Right lobe of liver (tissue), 6 donors: ENCODE results near the gene SETBP1. TPM values are rescaled to one million over a fixed set of nuclear protein-coding genes. Genes with fewer than 3 reads are reported as not detected.
A peak's percentile ranks its signal among the peaks of the same experiment; 100 is the strongest.

ENCODE experiments used
- ATAC-seq, 4 donors: fragments of 200-7000 bp; cut with Tn5 transposase; one replicate each; pipeline ENCODE4 v1.9.1; 2020; ENCODE audit warnings: mild to moderate bottlenecking in 4 of 4, moderate library complexity in 4 of 4
- DNase-seq, 3 donors: peaks; one replicate each; pipeline ENCODE4 v3.0.0-alpha.2; 2020
- H3K27ac ChIP-seq, 3 donors: fragments of 200-600 bp; one replicate each; pipeline ENCODE4 v1.8.0; 2022
- H3K27me3 ChIP-seq, 2 donors: fragments of 200-600 bp; one replicate each; pipeline ENCODE4 v1.8.0; 2022
- H3K36me3 ChIP-seq, 4 donors: fragments of 200-600 bp; sonication (generic) in 1 of 4; one replicate each; pipeline versions ENCODE4 v1.5.1 to v1.8.0; 2017 to 2022; ENCODE audit warnings: control low read depth in 1 of 4
- H3K4me1 ChIP-seq, 4 donors: fragments of 200-600 bp; sonication (generic) in 1 of 4; one replicate each; pipeline versions ENCODE4 v1.5.1 to v1.8.0; 2017 to 2022; ENCODE audit warnings: control low read depth in 1 of 4
- H3K4me3 ChIP-seq, 3 donors: fragments of 200-600 bp; one replicate each; pipeline ENCODE4 v1.8.0; 2022
- H3K9me3 ChIP-seq, 4 donors: fragments of 200-600 bp; sonication (generic) in 1 of 4; one replicate each; pipeline versions ENCODE4 v1.5.1 to v1.8.0; 2017 to 2022; ENCODE audit warnings: control low read depth in 1 of 4
- POLR2A ChIP-seq: fragments of 450-650 bp; IDR thresholded peaks from one replicate; pipeline ENCODE4 v1.6.1; 2017; ENCODE audit warnings: antibody characterized with exemption, mild to moderate bottlenecking
- WGBS: methylation state at CpG from one replicate; pipeline ENCODE4 v1.1.6; 2018; ENCODE audit warnings: low coverage, low lambda C conversion rate; ENCODE audit not compliant: insufficient coverage; ENCODE audit errors: missing lambda C conversion rate; 5-methylcytosine and 5-hydroxymethylcytosine counted together
- intact Hi-C, 2 donors: fragments of 100-400 bp; cut with DNase I; formaldehyde crosslinking; loops; one replicate each; pipeline versions ENCODE4 v1.11.2 to v1.14.1; 2022
- total RNA-seq, 6 experiments: library from RNA; depleted of rRNA in 2 of 6; stranded (reverse); fragments of >200 nt in 2 of 6; fragmentation: NEBNext Ultra II Directional in 3 of 6; extraction: Animal tissue kit (Norgen Biotek cat#: 25700) in 3 of 6; gene quantifications; one replicate each; pipeline versions ENCODE4 v1.1.0 to v1.2.4, GENCODE V29; 2016 to 2023
- TF ChIP-seq, protein P1 (sequence below), 4 donors: fragments of 200-600 bp in 3 of 4; fragments of 450-650 bp in 1 of 4; IDR thresholded peaks; one replicate each; pipeline versions ENCODE4 v1.5.1 to v1.8.0; 2016 to 2022; ENCODE audit warnings: antibody characterized with exemption in 4 of 4, mild to moderate bottlenecking in 2 of 4
- donor health status: DM: no; HTN: yes; CAD: no.
- donor health status: DM: no; HTN: no; CAD: no.
- donor health status: DM: no; HTN: no; CAD: no.
- donor health status: DM: no; HTN: yes; CAD: no.
- donor health status: DM: no; HTN: yes; CAD: no.

SETBP1 gene
- total RNA-seq, 6 experiments from 2014 or later = 14.3 to 29.1 (median 16.6) TPM

DNA sequence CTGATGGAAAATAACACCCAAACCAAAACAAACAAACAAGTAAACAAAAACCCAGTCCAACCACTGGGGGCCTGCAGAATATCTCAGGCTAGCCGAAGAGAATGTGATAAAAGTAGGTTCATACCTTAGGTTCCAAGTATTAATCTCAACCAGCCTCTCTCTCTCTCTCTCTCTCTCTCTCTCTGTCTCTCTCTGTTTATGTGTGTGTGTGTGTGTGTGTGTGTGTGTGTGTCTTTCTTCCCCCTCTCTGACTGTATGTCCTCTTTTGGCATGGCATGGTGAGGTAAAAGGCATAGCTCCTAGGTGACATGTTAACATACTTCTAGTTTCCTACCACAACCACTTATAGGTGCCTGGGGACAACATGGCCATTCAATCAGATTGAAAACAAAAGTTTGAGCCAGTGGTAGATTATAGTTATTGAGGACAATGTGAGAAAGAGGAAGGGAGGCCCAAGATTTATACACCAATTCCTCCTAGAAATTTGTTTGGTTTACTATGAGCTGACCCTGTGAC is 93.0 kb downstream of the SETBP1 start:
- Histone ChIP-seq H3K36me3 (no peaks in the 10 kb centered on the region), H3K27me3 (no peaks in the 10 kb centered on the region), H3K4me1 (peaks cover 0 to 37% (median 14%) of the 10 kb centered on the region in 4 donors), H3K4me3 (no peak overlapping the region), H3K9me3 (no peaks in the 10 kb centered on the region), H3K27ac (no peak overlapping the region)
- no peak for TF ChIP-seq POLR2A
- TF ChIP-seq, protein P1, sequence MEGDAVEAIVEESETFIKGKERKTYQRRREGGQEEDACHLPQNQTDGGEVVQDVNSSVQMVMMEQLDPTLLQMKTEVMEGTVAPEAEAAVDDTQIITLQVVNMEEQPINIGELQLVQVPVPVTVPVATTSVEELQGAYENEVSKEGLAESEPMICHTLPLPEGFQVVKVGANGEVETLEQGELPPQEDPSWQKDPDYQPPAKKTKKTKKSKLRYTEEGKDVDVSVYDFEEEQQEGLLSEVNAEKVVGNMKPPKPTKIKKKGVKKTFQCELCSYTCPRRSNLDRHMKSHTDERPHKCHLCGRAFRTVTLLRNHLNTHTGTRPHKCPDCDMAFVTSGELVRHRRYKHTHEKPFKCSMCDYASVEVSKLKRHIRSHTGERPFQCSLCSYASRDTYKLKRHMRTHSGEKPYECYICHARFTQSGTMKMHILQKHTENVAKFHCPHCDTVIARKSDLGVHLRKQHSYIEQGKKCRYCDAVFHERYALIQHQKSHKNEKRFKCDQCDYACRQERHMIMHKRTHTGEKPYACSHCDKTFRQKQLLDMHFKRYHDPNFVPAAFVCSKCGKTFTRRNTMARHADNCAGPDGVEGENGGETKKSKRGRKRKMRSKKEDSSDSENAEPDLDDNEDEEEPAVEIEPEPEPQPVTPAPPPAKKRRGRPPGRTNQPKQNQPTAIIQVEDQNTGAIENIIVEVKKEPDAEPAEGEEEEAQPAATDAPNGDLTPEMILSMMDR (IDR thresholded peaks at IDR 0.05) = no peak
- intact Hi-C loops = no loop called here
- no peak for ATAC-seq
- DNase-seq = no peak
- WGBS = 80% methylated on average over 1 of the region's 1 CpG

DNA sequence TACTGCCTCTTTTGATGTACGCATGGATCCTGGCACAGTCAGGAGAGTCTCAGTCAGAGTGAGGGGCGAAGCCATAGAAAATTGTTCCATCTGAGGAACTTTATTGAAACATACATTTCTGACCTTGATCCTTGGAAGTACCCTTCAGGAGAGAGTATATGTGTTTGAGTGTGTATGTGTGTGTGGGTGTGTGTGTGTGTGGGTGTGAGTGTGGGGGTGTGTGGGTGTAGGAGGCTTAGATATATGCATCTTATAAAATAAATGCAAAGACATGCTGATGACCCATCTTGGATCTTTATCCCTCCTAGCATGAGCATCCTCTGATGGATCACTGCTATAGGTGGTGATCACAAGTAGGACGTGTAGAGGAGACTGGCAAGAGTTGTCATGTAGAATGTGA is 93.5 kb downstream of the SETBP1 start:
- Histone ChIP-seq H3K27ac (no peak overlapping the region), H3K9me3 (no peaks in the 10 kb centered on the region), H3K36me3 (no peaks in the 10 kb centered on the region), H3K4me3 (no peak overlapping the region), H3K27me3 (no peaks in the 10 kb centered on the region), H3K4me1 (peaks cover 0 to 37% (median 14%) of the 10 kb centered on the region in 4 donors)
- no peak for DNase-seq
- no peak for ATAC-seq
- TF ChIP-seq, protein P1 (IDR thresholded peaks at IDR 0.05) = no peak
- no peak for TF ChIP-seq POLR2A
- 81% methylated on average over 3 of the region's 3 CpGs for WGBS
- intact Hi-C loops = no loop called here

DNA sequence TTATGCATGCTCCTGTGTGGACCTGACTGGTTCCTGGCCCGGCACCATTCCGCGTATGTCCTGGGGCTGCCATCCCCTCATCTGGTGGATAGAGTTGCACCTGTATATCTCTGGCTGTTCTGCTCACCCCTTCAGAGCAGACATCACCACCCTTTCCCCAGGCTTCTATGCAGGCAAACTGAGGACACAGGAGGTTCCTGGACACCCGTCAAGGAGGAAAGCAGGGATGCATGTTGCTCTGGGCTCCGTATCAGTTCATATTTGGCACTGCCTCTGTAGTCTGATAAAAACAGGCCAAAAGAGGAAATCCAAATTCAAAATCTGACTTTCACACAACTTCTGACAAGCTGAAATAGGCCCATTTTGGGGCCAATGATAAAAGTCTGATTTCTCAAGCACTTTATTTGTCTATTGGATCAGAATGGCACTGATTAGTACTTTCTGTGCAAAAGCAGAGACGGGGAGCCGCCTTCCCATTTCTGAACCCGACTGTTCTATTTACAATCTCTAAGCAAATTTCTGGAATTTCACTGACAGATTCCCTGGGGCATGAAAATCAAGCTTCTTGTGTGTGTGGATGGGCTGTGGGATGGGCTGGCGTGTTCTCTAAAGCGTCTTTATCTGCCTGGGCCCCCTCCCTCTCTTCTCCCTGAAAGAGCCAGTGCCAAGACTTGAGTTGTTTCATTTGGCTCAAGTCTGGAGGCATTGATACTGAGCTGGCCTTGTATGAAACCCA is 96.9 kb downstream of the SETBP1 start:
- H3K4me1 ChIP-seq = peaks cover 0 to 15% (median 5%) of the 10 kb centered on the region in 4 donors
- TF ChIP-seq POLR2A = no peak
- TF ChIP-seq, protein P1 (IDR thresholded peaks at IDR 0.05) = no peak
- H3K36me3 ChIP-seq = no peaks in the 10 kb centered on the region
- peak overlapping the region in 1 of 3 donors; percentile 30 for H3K27ac ChIP-seq
- H3K4me3 ChIP-seq = no peak overlapping the region
- DNase-seq = no peak
- intact Hi-C loops = no loop called here
- WGBS = 33% methylated on average over 7 of the region's 10 CpGs
- H3K9me3 ChIP-seq = no peaks in the 10 kb centered on the region
- no peaks in the 10 kb centered on the region for H3K27me3 ChIP-seq
- peak; percentile 19 to 58 (median 42) for ATAC-seq

DNA sequence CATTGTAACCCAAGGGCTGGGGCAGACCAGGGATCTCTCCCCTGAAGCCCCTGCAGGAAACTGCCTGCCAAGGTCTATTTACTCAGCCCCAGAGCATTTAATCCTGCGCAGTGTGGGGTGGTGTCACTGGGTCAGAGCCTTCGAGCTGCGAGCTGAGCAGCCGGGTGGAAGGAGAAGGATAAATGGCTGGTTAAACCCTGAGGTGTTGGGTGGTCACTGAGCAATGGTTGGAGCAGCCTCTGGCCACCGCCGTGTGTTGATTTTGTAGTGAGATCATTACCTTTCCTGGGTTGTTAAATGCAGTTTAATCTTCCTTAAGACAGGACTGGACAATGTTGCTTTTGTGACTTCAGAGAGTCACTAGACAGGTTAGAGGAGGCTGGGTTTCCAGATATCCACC is 98.1 kb downstream of the SETBP1 start:
- intact Hi-C loops = no loop called here
- no peaks in the 10 kb centered on the region for H3K36me3 ChIP-seq
- 61% methylated on average over 3 of the region's 6 CpGs for WGBS

More for the DNA sequence above, 98.1 kb downstream of the SETBP1 start:
- TF ChIP-seq, protein P1 (IDR thresholded peaks at IDR 0.05) = no peak
- TF ChIP-seq POLR2A = no peak
- no peak overlapping the region for H3K27ac ChIP-seq
- DNase-seq (no peak), ATAC-seq (no peak)
- H3K4me1 ChIP-seq = peaks cover 0 to 14% (median 3%) of the 10 kb centered on the region in 4 donors
- H3K27me3 ChIP-seq = no peaks in the 10 kb centered on the region
- H3K4me3 ChIP-seq = no peak overlapping the region
- H3K9me3 ChIP-seq = no peaks in the 10 kb centered on the region
